Gastroesophageal sphincter (tissue), 3 donors: Measurements from ENCODE around the gene TK2.

Experiments
- EP300 ChIP-seq: sonication (generic); formaldehyde crosslinking; IDR thresholded peaks from one replicate; pipeline ENCODE4 v1.6.1; 2017; ENCODE audit warnings: antibody characterized with exemption, mild to moderate bottlenecking
- POLR2A ChIP-seq, 2 donors: fragments of 450-650 bp; IDR thresholded peaks; one replicate each; pipeline ENCODE4 v1.6.1; 2017; ENCODE audit warnings: antibody characterized with exemption in 2 of 2, mild to moderate bottlenecking in 2 of 2, moderate library complexity in 1 of 2
- POLR2AphosphoS5 ChIP-seq: sonication (generic); formaldehyde crosslinking; IDR thresholded peaks from one replicate; pipeline ENCODE4 v1.6.1; 2017; ENCODE audit warnings: antibody characterized with exemption
- TF ChIP-seq, protein P1 (sequence below), 4 experiments: fragments of 200-600 bp in 2 of 4; fragments of 450-650 bp in 2 of 4; sonication (generic) in 1 of 4; IDR thresholded peaks; one replicate each; pipeline ENCODE4 v1.5.1; 2017 to 2019; ENCODE audit warnings: antibody characterized with exemption in 4 of 4, mild to moderate bottlenecking in 2 of 4, moderate library complexity in 2 of 4

DNA sequence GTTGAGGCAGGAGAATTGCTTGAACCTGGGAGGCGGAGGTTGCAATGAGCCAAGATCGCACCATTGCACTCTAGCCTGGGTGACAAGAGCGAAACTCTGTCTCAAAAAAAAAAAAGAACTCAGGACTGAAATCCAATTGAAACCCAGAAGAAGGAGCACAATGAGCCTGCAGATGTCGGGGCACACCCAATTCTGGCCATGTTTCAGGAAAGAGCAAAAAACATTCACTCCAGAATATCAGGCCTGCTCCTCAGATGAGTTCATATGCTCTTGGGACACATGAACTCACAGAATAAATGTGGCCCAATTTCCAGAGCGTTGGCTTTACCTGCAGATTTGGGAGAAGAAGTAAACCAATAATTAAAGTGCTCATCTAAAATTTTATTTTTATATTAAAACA is 26.4 kb upstream of the TK2 start:
- TF ChIP-seq, protein P1, sequence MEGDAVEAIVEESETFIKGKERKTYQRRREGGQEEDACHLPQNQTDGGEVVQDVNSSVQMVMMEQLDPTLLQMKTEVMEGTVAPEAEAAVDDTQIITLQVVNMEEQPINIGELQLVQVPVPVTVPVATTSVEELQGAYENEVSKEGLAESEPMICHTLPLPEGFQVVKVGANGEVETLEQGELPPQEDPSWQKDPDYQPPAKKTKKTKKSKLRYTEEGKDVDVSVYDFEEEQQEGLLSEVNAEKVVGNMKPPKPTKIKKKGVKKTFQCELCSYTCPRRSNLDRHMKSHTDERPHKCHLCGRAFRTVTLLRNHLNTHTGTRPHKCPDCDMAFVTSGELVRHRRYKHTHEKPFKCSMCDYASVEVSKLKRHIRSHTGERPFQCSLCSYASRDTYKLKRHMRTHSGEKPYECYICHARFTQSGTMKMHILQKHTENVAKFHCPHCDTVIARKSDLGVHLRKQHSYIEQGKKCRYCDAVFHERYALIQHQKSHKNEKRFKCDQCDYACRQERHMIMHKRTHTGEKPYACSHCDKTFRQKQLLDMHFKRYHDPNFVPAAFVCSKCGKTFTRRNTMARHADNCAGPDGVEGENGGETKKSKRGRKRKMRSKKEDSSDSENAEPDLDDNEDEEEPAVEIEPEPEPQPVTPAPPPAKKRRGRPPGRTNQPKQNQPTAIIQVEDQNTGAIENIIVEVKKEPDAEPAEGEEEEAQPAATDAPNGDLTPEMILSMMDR (IDR thresholded peaks at IDR 0.05) = no peak
- no peak for TF ChIP-seq POLR2A (IDR thresholded peaks at IDR 0.05)
- no peak for TF ChIP-seq POLR2AphosphoS5
- TF ChIP-seq EP300 = no peak
